Neural crest cell (in vitro differentiated cells): ENCODE data around the gene ADAM23. TPM values are rescaled to one million over a fixed set of nuclear protein-coding genes. Genes with fewer than 3 reads are reported as not detected.

Experiments used
- DNase-seq: peaks from one replicate; pipeline ENCODE4 v3.0.0; 2021; ENCODE audit warnings: low read depth, mixed read lengths, low spot score
- H3K27ac Mint-ChIP-seq: one replicate; pipeline ENCODE4 v1.8.0; 2021; ENCODE audit warnings: mild to moderate bottlenecking, mixed read lengths; ENCODE audit not compliant: unreplicated experiment
- H3K27me3 Mint-ChIP-seq: 2 replicates; pipeline ENCODE4 v1.8.0; 2021; ENCODE audit warnings: low read depth, mild to moderate bottlenecking, mixed read lengths
- H3K36me3 Mint-ChIP-seq: 2 replicates; pipeline ENCODE4 v1.8.0; 2021; ENCODE audit warnings: low read depth, mild to moderate bottlenecking, mixed read lengths
- H3K4me1 Mint-ChIP-seq: 2 replicates; pipeline ENCODE4 v1.8.0; 2021; ENCODE audit warnings: mixed read lengths
- H3K4me3 Mint-ChIP-seq: one replicate; pipeline ENCODE4 v1.8.0; 2021; ENCODE audit warnings: mild to moderate bottlenecking, mixed read lengths
- H3K9me3 Mint-ChIP-seq: 2 replicates; pipeline ENCODE4 v1.8.0; 2021; ENCODE audit warnings: mixed read lengths
- CTCF ChIP-seq: fragments of 200-600 bp; sonication (generic); conservative IDR thresholded peaks from 2 replicates; pipeline ENCODE4 v1.5.0; 2021; ENCODE audit warnings: antibody characterized with exemption, mild to moderate bottlenecking
- total RNA-seq: library from RNA; stranded (reverse); gene quantifications from 2 replicates; pipeline ENCODE4 v1.2.1, GENCODE V29; 2021

The ADAM23 gene
- total RNA-seq, 1 donor from 2014 or later = 31.2 TPM

GRCh38 chr2:206415618-206416243 lies 27.6 kb upstream of the ADAM23 start:
- H3K27ac Mint-ChIP-seq = no peak overlapping the region
- H3K9me3 Mint-ChIP-seq = peaks cover 10% of the 10 kb centered on the region

DNA sequence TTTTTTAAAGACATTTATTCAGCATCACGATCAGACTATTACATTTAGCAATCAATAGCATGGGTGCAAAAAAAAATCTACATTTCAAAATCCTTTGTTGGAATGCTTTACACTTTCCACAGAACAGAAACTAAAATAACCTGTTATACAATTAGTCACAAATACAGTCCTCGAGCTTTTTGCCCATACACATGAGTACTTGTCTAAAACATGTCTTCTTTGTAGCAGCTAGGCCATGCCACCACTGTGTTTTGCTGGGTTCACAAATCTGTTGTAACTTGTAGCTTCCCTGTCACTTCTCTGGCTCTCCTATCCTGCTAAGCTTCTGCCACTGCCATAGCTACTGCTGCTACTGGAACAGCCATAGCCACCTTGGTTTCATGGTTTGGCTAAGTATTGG lies 24.4 kb upstream of the ADAM23 start:
- Mint-ChIP-seq H3K27ac (no peak overlapping the region), H3K9me3 (peaks cover 7% of the 10 kb centered on the region), H3K4me1 (no peaks in the 10 kb centered on the region), H3K4me3 (no peak overlapping the region), H3K36me3 (peaks cover 5% of the 10 kb centered on the region), H3K27me3 (peaks cover under 1% of the 10 kb centered on the region)
- no peak for TF ChIP-seq CTCF
- DNase-seq = no peak

More at GRCh38 chr2:206415618-206416243, 27.6 kb upstream of the ADAM23 start:
- peaks cover 19% of the 10 kb centered on the region for H3K27me3 Mint-ChIP-seq
- no peaks in the 10 kb centered on the region for H3K4me1 Mint-ChIP-seq
- DNase-seq = no peak
- no peak for TF ChIP-seq CTCF
- H3K36me3 Mint-ChIP-seq = peaks cover 5% of the 10 kb centered on the region
- H3K4me3 Mint-ChIP-seq = no peak overlapping the region

GRCh38 chr2:206420721-206421120 lies 22.6 kb upstream of the ADAM23 start:
- no peak for DNase-seq
- Mint-ChIP-seq H3K4me1 (no peaks in the 10 kb centered on the region), H3K27me3 (no peaks in the 10 kb centered on the region), H3K36me3 (peaks cover 5% of the 10 kb centered on the region), H3K27ac (no peak overlapping the region), H3K4me3 (no peak overlapping the region), H3K9me3 (peaks cover 5% of the 10 kb centered on the region)
- no peak for TF ChIP-seq CTCF

DNA sequence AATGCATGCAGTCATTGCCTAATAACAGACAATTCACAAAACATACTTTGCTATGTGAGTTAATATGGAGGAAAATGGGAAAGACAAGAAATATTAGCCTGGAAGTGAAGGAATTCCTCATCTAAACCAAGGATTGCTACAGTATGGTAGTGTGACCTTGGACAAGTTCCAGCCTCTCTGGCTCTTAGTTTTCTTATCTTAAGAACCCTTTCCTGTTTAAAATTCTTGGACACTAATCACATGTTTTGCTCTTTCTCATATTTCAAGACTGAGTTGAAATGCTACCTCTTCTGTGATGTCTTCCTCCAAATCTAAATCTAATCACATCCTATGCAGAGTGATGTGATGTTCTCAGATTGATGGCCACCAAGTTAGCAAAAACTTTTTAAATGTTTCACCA lies 20.8 kb upstream of the ADAM23 start:
- H3K27ac Mint-ChIP-seq = no peak overlapping the region

DNA sequence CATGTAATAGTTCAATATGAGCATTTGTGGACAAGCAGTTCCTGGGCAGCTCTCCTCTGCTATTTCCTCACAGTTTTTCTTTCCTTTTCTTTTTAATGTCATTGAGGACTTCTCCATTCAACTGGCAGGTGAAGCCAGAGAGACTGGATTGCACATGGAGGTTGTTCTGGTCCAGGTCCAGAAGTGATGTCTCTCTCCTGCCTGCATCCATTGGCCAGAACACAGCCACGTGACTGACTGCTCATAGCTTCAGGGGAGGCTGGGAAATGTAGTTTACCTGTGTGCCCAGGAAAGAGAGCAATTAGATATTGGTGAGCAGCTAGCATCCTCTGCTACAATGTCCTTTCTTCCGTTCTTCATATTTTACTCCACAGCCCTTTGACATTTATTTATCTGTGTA lies 20.2 kb upstream of the ADAM23 start:
- Mint-ChIP-seq H3K9me3 (peaks cover 5% of the 10 kb centered on the region), H3K27me3 (no peaks in the 10 kb centered on the region), H3K4me1 (no peaks in the 10 kb centered on the region), H3K27ac (no peak overlapping the region), H3K36me3 (peaks cover 5% of the 10 kb centered on the region), H3K4me3 (no peak overlapping the region)
- DNase-seq = no peak
- no peak for TF ChIP-seq CTCF

More for the DNA sequence above, 20.8 kb upstream of the ADAM23 start:
- Mint-ChIP-seq H3K4me3 (no peak overlapping the region), H3K27me3 (no peaks in the 10 kb centered on the region), H3K9me3 (peaks cover 5% of the 10 kb centered on the region), H3K36me3 (peaks cover 5% of the 10 kb centered on the region), H3K4me1 (no peaks in the 10 kb centered on the region)
- DNase-seq = no peak
- no peak for TF ChIP-seq CTCF
